PC-3 (cell line): ENCODE measurements around the gene SCNN1B.

Experiments
- CTCF ChIP-seq: fragments of 300-600 bp; sonication (generic); conservative IDR thresholded peaks from 2 replicates; pipeline ENCODE4 v1.5.1; 2017; ENCODE audit warnings: antibody characterized with exemption, low read depth, mild to moderate bottlenecking, low read length
- EZH2 ChIP-seq: fragments of 300-600 bp; sonication (generic); IDR thresholded peaks from one replicate; pipeline ENCODE4 v1.6.1; 2017; ENCODE audit warnings: antibody characterized with exemption, mild to moderate bottlenecking, low read length; ENCODE audit not compliant: unreplicated experiment

- TF ChIP-seq CTCF, result no peak
- no peak for TF ChIP-seq EZH2
Measured at GRCh38 chr16:23280483-23280967, 21.6 kb upstream of the SCNN1B start.
